SK-N-SH treated with all-trans-retinoic acid at 6 μM for 48 hours (cell line): Measurements from ENCODE around the gene ILKAP.

Source experiments
- CSRNP3 ChIP-seq: fragments of 250-450 bp; sonication (Bioruptor Pico); IDR thresholded peaks from 2 replicates; pipeline ENCODE4 v1.5.1; 2021; ENCODE audit warnings: mild to moderate bottlenecking, moderate library complexity
- OSR1 ChIP-seq: fragments of 250-450 bp; sonication (Bioruptor Pico); IDR thresholded peaks from 2 replicates; pipeline ENCODE4 v1.8.0; 2022; ENCODE audit warnings: moderate library complexity, mild to moderate bottlenecking, inconsistent platforms
- PATZ1 ChIP-seq: fragments of 250-450 bp; sonication (Bioruptor Pico); IDR thresholded peaks from 2 replicates; pipeline ENCODE4 v1.8.0; 2020; ENCODE audit warnings: mild to moderate bottlenecking, moderate library complexity, borderline replicate concordance
- POU6F1 ChIP-seq: fragments of 250-450 bp; sonication (Bioruptor Pico); IDR thresholded peaks from 2 replicates; pipeline ENCODE4 v1.8.0; 2021; ENCODE audit warnings: low read depth, mild to moderate bottlenecking, moderate library complexity, borderline replicate concordance
- RARB ChIP-seq: fragments of 250-450 bp; sonication (Bioruptor Pico); IDR thresholded peaks from 2 replicates; pipeline ENCODE4 v1.8.0; 2021; ENCODE audit warnings: mild to moderate bottlenecking, moderate library complexity
- SNAI2 ChIP-seq: fragments of 250-450 bp; sonication (Bioruptor Pico); IDR thresholded peaks from 2 replicates; pipeline ENCODE4 v1.5.0; 2020; ENCODE audit warnings: mild to moderate bottlenecking, moderate library complexity
- TCF4 ChIP-seq: fragments of 250-450 bp; sonication (Bioruptor Pico); IDR thresholded peaks from 2 replicates; pipeline ENCODE4 v1.8.0; 2021; ENCODE audit warnings: mild to moderate bottlenecking, moderate library complexity, borderline replicate concordance
- ZC3H10 ChIP-seq: fragments of 250-450 bp; sonication (Bioruptor Pico); IDR thresholded peaks from 2 replicates; pipeline ENCODE4 v1.5.1; 2021; ENCODE audit warnings: mild to moderate bottlenecking, moderate library complexity
- ZFP30 ChIP-seq: fragments of 450-650 bp; formaldehyde crosslinking; IDR thresholded peaks from 2 replicates; pipeline ENCODE4 v1.5.0; 2022; ENCODE audit warnings: mild to moderate bottlenecking, moderate library complexity
- ZNF565 ChIP-seq: fragments of 450-650 bp; formaldehyde crosslinking; conservative IDR thresholded peaks from 2 replicates; pipeline ENCODE4 v1.5.0; 2020; ENCODE audit warnings: low read depth, mild to moderate bottlenecking, moderate library complexity
- ZNF8 ChIP-seq: fragments of 450-650 bp; formaldehyde crosslinking; IDR thresholded peaks from 2 replicates; pipeline ENCODE4 v1.5.0; 2020; ENCODE audit warnings: mild to moderate bottlenecking, moderate library complexity

- TF ChIP-seq ZFP30 (CRISPR knock-in tag) = no peak
- TF ChIP-seq ZC3H10 (CRISPR knock-in tag) = no peak
- no peak for TF ChIP-seq ZNF565 (CRISPR knock-in tag)
- no peak for TF ChIP-seq POU6F1 (CRISPR knock-in tag)
- no peak for TF ChIP-seq SNAI2 (CRISPR knock-in tag)
- no peak for TF ChIP-seq RARB (CRISPR knock-in tag)
- TF ChIP-seq TCF4 (CRISPR knock-in tag) = no peak
- no peak for TF ChIP-seq ZNF8 (CRISPR knock-in tag)
- TF ChIP-seq PATZ1 = no peak
- TF ChIP-seq CSRNP3 (CRISPR knock-in tag) = no peak
- no peak for TF ChIP-seq OSR1 (CRISPR knock-in tag)
Measured at GRCh38 chr2:238159071-238159539, 44.4 kb downstream of the ILKAP start.
